HG02642 (cell line): Measurements from ENCODE around the gene PREX1.
"Not testable (repeated sequence)": the region's sequence is repeated elsewhere in the genome, so short reads cannot be mapped to it uniquely, and the experiment has no call there.

Experiments
- ATAC-seq: cut with Tn5 transposase; IDR thresholded peaks from one replicate; pipeline ENCODE4 v1.9.1; 2021; ENCODE audit warnings: mild to moderate bottlenecking; ENCODE audit not compliant: unreplicated experiment, poor library complexity

Gene PREX1

GRCh38 chr20:48814633-48815032 is 13.2 kb downstream of the PREX1 start:
- no peak for ATAC-seq

GRCh38 chr20:48813930-48814546 is 13.8 kb downstream of the PREX1 start:
- no peak for ATAC-seq

GRCh38 chr20:48813446-48813747 is 14.4 kb downstream of the PREX1 start:
- ATAC-seq = no peak

- no peak for ATAC-seq
These were observed 15.0 kb downstream of the PREX1 start for GRCh38 chr20:48812600-48813445.

- ATAC-seq = not testable (repeated sequence)
These were observed 15.7 kb downstream of the PREX1 start for GRCh38 chr20:48812114-48812513.

- no peak for ATAC-seq
These were observed 18.1 kb downstream of the PREX1 start for GRCh38 chr20:48809673-48810072.

GRCh38 chr20:48808382-48809034 is 19.3 kb downstream of the PREX1 start:
- no peak for ATAC-seq

- ATAC-seq = no peak
These were observed 20.0 kb downstream of the PREX1 start for GRCh38 chr20:48807586-48808381.

- no peak for ATAC-seq
These were observed 20.7 kb downstream of the PREX1 start for GRCh38 chr20:48807051-48807450.

- ATAC-seq = no peak
These were observed 22.1 kb downstream of the PREX1 start for GRCh38 chr20:48805716-48806115.

- ATAC-seq = no peak
These were observed 22.5 kb downstream of the PREX1 start for GRCh38 chr20:48805286-48805685.

GRCh38 chr20:48804300-48804980 is 23.4 kb downstream of the PREX1 start:
- no peak for ATAC-seq

GRCh38 chr20:48803176-48804053 is 24.4 kb downstream of the PREX1 start:
- no peak for ATAC-seq

- ATAC-seq = no peak
These were observed 25.2 kb downstream of the PREX1 start for GRCh38 chr20:48802647-48803046.

- no peak for ATAC-seq
These were observed 25.6 kb downstream of the PREX1 start for GRCh38 chr20:48802216-48802615.

GRCh38 chr20:48801197-48801596 is 26.6 kb downstream of the PREX1 start:
- ATAC-seq = no peak

- no peak for ATAC-seq
These were observed 27.6 kb downstream of the PREX1 start for GRCh38 chr20:48800177-48800576.

- ATAC-seq = no peak
These were observed 28.3 kb downstream of the PREX1 start for GRCh38 chr20:48799328-48800105.
